HCEC 1CT (cell line): ENCODE results near the gene WNT7B.

Experiments
- DNase-seq: peaks from one replicate; pipeline ENCODE4 v3.0.0-alpha.2; 2017

Gene WNT7B

DNA sequence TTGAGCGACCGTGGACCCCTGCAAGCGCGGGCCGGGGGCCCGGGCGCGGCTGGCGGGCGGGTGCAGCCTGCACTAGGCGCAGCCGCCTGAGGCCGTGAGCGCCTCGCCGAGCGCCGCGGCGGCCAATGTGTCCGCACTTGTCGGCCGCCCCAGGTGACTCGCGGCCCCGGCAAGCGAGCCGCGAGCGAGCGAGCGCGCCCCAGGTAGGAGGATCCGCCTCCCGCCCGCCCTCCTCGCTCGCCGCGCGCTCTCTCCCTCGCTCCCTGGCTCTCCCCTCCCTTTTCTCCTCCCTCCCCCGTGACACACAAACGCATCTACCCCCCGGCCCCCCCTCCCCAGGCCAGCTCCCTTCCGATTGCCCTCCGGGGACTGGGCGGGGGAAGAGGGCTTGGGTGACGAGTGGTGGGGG, at the start of gene WNT7B:
WNT7B (minus strand) TSS at position 160 of the 409 bp plus-strand sequence. CDS start 408 bp downstream, outside the sequence.
- DNase-seq, result no peak

DNA sequence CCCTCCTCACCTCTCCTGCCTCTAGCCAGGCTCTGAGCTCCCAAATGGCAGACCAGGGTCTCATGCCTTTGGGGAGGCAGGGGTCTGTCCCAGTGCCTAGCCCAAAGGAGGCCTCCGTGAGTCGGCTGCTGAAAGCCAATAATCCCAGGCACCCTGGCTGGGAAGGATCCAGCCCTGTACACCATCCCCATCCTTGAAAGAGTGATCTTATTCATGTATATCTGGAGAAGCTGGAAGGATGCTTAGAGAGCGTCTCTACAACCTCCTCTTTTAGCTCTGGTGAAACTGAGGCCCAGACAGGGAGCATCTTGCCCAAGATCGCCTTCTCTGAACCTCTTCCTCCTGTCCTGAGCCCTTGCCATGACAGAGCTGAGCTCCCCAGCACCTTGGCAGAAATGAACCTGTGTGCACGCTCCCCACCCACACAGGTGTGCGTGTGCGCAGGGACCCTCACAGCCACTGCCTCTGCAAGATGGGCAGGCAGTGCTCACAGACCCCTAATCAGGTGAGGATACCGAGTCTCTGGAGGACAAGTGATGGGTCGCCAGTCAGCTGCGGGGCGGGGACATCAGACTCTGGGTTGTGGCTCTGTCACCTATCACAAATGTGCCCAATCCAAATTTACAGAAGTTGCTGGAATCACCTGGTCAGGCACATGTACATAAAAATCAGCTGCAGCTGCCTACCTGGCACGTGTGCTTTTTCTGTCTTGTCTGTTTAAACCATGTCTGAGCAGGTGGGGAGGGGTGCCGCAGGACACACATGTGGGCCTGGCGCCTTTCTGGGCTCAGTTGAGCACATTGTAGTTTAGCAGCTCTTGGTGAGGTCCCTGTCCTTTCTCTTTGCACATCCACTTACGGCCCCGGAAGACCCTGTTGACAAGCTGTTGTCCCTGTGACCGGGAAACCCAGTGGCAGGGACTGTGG, 49.3 kb upstream of the WNT7B start:
- DNase-seq, result no peak

DNA sequence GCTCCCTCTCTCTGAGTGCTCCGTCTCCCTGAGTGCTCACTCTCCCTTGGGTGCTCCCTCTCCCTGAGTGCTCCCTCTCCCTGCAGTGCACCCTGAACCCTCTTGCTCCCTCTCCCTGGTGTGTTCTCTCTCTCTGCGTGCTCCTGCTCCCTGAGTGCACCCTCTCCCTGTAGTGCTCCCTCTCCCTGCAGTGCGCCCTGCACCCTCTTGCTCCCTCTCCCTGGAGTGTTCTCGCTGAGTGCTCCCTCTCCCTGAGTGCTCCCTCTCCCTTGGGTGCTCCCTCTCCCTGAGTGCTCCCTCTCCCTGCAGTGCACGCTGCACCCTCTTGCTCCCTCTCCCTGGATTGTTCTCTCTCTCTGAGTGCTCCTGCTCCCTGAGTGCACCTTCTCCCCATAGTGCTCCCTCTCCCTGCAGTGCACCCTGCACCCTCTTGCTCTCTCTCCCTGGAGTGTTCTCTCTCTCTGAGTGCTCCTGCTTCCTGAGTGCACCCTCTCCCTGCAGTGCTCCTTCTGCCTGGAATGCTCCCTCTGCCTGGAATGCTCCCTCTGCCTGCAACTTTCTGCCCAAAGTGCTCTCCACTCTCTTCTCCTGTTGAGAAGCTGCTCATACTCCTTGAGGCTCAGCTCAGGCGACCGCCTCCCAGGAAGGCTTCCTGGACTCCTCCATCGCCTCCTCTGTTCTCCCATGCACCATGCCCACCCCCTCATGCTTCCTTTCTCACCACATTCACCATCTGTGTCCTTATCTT, 48.4 kb upstream of the WNT7B start:
- no peak for DNase-seq

DNA sequence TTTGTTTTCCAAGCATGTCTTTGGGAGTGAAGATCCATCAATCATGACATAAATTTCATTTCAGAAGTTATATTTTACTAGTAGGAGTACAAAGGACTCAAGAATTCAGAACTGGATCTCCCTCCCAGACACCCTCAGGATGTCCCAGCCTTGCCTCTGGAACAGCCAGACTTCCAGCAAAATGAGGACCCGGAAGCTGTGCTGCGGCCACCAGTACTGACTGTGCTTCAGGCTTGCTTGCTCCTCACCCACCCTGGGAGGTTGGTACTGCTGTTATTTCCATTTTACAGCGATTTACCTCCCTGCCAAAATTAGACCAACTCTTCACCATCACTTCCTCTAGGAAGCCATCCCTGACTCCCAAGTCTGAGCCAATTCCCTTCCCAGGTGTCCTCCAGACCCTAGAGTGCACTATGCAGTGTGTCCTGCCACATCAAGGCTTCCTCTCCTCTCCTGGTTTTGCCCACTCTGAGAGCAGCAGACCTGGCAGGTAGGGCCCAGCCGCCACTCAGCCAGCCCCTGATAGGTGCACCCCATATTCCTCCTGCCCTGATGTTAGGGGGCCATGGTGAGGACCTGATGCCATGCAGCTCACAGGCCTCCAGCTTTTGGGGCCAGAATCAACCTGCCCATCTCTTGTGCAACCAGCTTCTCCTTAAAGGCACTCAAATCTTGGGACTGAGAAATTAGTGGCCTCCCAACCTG, 47.3 kb upstream of the WNT7B start:
- no peak for DNase-seq

DNA sequence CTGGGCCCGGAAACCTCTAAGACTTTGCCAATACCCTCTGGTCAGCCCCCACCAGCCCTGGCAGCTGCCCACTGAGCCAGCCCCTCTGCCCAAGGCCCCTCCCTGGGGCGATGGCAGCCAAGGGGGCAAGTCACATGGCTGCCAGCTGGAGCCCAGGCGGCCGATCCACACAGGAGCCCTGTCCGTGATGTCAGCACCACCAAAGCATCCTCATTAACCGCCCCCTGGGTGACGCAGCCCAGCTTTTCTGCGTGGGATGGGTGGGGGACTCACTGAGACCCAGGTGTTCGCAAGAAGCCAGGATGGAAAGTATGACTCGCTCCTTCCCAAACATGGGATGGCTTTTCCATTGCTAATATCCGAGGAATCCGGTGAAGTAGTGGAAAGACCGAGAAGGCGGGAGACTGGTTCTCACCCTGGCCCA, 46.6 kb upstream of the WNT7B start:
- no peak for DNase-seq

DNA sequence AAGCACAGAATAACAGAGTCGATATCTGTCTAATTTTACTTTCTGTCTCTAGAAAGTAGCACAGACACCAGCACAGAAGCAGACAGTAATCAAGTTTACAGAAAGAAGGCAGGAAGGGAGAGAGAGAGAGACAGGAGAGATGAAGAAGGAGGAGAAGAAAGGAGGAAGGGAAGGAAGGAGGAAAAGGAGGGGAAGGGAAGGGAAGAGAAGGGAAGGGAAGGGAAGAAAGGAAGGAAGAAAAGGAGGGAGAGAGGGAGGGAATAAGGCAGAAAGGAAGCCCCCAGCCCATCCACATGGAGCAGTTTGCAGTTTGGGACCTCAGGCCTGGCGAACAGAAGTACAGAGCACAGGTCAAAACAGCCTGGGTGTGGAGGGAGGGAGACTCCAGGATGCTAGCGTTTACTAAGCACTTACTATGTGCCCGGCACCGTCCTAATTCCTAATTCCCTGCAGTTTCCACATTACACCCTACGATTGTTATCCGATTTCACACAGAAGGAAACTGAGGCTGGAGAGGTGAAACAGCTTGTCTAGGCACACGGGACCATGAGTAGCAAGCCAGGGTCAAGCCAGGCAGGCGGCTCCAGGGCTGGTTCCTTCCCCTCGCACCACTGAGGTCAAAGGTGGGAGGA, 46.0 kb upstream of the WNT7B start:
- DNase-seq, result no peak

DNA sequence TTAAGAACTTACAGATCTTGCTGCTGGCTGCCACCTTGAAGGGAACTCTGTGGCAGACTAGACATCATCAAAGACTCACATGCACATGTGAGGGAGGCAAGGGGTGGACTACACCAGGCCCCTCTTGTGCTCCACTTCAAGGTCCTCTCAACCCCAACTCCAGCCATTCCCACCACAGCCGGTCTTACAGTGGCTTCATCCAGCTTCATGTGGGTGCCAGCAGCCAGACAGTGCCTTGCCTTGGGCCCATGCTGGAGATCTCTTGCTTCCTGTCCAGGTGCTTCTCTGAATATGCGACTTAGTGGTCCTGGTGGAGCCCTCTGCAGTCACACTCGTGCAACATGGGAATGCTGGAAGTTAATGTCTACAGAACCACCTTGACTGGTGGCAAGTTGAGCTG, 44.6 kb upstream of the WNT7B start:
- no peak for DNase-seq

DNA sequence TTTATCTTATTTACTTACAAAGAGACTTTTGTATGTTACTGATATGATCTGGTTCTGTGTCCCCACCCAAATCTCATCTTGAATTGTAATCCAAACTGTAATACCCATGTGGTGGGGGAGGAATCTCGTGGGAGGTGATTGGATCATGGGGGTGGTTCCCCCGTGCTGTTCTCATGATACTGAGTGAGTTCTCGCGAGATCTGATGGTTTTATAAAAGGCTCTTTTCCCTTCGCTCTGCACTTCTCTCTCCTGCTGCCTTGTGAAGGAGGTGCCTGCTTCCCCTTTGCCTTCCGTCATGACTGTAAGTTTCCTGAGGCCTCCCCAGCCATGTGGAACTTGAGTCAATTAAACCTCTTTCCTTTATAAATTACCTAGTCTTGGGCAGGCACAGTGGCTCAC, 42.4 kb upstream of the WNT7B start:
- no peak for DNase-seq

DNA sequence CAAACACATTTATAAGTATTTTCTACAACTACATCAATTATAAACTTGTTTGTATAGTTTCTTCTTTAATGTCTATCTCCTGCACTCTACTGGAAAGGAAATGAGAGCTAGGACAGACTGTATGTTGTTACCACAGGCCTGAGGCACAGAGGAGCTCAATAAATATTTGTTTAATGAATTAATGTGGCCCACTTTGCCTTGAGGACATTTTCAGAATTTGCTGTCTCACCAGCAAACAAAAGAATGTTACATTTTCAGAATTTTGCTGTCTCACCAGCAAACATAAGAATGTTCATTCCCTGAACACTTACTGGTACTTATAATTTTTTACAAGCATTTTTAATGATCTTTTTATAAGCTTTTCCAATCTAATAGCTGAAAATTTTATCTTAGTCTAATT, 41.9 kb upstream of the WNT7B start:
- no peak for DNase-seq

DNA sequence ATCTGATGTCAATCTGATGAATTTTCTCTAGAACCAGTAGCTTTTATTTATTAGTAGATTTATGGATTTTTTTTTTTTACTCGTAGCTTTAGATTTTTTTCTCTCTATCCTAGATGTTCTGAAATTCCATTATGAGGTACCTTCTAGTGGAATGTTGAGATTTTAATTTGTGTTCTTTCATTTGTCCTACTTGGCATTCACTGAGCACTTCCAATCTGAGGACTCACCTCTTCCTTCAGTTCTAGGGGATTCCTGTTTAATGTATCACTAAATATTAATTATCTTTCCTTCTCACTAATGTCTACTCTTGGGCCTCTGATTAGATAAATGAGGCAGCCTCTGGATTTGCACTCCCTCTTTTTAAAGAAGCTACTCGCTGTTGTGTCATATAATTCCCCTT, 40.2 kb upstream of the WNT7B start:
- DNase-seq, result no peak

DNA sequence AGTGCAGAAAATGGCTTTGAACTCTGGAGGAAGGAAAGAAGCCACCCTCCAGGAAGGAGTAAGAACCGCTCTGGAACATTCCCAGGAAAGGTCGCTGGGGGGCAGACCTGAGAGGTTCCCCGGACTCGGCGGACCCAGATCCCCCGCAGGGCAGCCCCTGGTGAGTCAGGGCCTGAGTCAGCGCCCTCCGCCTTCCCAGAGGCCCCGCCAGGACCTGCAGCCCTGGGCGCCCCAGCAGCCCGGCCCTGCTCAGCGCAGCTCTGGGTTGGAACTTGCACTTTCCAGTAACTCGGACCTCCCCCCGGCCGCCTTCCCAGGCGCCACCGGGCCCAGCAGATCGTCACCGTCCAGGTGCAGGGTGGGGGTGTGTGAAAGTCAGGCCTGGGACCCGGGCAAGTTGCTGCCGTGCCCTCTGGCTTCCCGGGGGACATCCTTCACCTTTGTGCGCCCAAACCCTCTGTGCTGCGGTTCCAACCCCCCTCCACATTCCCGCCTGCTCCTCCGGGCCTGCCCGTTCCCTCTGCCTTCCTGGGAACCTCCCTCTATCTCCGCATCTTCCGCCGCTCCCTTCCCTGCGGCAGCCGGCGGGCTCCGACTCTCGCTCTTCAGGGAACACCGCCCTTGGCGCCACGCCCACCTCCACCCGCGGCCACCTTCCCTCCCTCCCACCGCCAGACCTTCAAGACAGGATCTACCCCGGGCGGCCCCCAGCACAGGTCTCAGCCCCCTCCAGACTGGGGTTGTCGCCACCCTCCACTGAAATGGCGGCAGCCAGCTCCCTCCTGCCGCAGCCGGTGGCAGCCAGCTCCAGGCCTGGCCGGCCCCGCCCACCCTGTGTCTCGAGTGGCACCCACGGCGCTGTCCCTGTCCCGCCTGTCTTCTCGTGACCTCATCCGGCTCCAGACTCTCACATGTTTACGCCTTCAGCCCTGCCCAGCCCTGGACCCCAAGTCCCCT, 36.8 kb upstream of the WNT7B start:
- peak; percentile 97 for DNase-seq

DNA sequence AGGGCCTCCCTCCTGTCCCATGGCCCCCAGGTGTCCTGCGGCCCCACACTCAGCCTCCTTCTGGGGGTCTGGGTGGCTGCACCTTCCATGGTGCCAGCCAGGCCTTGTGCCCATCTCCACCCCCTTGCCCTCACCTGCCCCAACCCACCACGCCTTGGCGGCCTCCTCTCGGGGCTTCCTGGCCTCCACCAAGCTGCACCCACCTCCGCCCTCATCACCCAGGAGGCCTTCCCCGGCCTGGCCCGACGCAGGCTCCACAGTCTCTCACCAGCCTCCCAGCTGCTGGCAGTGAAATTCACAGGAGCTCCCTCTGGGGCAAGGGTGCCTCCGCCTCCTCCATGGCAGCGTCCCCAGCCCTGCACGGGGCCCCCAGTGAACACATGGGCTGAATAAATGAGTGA, 35.9 kb upstream of the WNT7B start:
- DNase-seq, result no peak

DNA sequence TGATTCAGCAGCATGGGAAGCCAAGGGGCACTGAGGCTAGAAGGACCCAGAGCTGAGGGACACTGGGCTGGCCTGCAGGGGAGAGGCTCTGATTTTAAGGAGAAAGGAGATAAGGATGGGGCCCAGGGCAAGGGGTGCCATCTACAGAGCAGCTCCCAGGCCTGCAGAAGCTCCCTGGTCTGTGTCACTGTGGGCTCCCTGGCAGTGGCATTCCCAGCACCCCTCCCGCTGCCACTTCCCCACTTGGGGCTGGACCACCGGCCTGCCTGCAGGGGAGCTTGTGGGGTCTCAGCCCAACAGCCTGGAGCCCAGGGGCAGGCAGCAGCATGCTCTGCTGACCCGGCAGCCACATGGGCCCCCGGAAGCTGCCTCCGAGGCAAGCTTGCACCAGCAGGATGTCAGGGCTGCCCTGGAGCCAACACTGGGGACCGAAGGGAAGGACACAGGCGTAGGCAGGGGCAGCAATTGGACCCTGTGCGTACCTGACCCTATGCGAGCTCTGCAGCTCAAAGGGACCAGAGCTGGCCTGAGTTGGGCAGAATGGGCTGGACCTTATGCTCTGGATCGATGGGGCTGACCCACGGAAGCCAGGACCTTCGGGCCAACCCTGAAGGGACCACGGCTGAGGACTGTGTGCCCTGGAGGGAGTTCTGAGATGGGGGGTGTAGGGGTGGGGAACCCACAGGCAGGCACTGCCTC, 35.4 kb upstream of the WNT7B start:
- no peak for DNase-seq

DNA sequence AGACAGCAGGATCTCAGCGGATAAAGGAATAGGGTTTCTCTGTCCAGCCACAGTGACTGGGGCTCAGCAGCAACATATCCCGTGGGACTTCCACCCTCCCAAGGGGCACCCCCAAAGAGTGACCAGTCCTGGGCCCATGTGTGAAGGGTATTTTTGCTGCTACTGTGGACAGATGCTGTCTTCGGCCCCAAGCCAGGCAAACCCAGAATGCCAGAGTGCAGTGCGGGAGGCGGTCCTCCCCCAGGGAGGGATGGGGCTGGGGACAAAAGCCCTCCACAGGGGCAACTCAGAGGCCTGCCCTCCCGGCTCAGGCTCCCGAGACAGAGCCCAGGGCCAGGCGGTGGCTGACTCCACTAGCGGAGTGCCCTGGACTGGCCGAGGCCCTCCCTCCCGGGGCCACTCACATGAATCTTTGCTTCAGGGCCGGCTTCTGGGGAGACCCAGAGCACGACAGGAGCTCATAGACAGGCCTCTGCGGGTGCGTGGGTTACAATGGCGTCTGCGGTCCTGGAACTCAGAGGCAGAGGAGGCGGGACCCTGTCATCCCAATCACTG, 34.7 kb upstream of the WNT7B start:
- no peak for DNase-seq

DNA sequence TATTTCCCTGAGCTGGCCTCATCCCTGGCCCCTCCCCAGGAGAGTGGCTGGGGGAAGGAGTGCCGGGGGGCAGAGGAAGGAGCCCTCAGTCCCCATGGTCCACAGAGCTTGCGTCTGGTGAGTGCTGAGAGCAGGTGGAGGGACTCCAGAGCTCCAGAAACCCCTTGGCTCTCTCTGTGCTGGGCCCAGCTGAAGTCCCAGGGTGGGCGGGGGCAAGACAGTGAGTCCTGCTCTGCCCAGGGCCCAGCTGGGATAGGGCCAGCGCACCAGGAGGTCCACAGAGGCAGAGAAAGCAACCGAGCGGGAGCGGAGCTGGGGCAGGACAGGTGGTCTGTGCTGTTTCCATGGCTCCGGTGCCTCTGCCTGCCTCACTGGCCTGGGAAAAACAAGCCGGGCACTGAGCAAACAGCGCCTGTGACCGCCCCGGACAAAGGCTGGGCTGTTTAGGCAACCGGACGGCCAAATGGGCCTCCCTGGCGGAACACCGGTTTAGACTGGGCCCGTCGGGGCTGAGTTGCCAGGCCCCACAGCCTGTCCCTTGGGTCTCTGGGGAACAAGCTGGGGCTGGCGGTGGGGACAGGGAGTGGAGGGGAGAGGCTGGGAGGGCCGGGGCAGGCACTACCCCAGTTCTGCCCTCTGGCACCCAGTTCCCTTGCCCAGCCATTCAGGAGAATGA, 34.1 kb upstream of the WNT7B start:
- no peak for DNase-seq

DNA sequence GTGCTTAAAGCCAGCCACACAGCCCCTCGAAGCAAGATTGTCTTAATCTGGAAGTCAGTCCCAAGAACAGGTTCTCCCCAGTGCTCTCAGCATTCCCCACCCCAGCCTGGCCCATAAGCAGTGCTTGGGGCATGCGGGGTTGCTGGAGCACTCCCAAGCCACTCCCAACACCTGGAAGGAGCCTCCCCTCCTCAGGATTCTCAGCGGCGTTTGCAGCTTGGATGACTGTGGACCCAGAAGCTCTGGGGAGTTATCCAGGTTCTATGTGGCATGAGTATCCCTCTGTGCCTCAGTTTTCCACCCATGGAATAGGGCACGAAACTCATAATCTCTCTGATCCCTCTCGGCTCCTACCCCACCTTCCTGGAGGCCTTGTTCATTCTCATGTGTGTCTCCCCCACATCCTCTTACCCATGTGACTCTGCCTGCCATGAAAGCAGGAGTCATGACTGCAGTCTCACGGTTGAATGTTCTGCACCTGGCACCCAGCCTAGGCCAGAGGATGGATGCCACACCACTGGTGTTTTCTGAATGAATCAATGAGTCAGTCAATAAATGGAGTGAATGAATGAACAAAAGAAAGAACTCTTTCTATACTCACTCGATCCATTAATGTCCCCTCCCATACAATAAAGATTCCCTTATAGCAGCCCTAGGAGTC, 33.4 kb upstream of the WNT7B start:
- no peak for DNase-seq

DNA sequence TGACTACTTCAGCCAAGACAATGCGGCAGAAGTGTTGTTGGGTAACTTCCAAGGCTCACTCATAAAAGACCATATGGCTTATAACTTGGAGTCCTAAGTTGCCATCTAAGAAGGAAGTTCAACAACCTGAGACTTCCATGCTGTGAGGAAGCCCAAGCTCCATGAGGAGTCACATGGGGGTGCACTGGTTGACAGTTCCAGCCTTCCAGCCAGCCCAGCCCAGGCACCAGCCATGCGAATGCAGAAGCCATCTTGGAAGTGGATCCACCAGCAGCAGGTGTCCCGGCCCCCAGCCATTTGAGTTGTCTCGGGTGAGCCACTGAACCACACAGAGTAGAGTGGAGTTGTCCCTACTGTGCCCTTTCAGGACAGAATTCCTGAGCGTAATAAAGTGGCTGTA, 32.8 kb upstream of the WNT7B start:
- no peak for DNase-seq

DNA sequence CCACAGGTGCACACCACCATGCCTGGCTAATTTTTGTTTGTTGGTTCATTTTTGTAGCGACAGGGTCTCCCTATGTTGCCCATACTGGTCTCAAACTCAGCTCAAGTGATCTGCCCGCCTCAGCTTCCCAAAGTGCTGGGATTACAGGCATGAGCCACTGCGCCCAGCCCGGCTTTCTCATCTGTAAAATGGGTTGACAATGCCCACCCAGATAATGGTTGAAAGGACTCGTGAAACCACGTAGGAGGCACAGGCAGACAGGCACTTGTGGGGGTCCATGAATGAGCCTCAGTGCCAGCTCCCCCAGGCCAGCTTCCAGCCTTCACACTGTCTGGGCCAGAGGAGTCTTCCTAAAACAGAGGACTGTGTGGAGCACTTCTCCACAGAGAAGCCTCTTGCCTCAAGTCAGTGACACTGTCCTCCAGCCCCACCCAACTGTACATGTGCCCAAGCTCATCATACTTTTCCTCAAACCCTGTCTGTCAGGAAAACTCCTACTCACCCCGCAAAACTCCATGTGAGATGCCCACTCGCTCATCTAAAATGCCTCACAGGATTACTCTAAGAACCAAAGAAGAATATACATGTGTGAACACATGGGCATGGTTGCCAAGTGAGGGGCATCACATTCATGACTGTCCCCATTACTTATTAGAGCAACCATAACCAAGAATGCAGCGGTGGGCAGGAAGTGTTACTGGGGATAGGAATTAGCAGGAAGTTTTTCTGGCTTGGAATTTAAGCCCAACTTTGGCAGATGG, 32.1 kb upstream of the WNT7B start:
- no peak for DNase-seq

DNA sequence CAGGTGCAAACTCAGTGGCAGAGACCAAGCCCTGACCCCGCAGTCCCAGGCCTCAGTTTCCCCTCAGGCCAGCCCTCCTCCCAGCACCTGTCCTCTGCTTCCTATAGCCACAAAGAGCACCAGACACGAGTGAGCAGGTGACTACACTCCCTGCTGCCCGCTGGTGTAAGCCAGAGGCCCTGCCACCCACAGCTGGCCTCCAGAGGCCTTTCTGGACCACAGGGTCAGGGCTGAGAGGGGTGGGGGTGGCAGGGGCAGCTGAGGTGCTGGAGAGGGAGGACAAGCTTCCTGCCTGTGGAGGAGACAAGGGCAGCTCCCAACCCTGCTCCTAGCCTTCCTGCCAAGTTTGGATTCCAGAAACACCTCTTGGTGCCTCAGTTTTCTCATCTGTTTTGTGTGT, 31.3 kb upstream of the WNT7B start:
- DNase-seq, result no peak
